ENCODE results near the gene ALPK3. TPM values are rescaled to one million over a fixed set of nuclear protein-coding genes. Genes with fewer than 3 reads are reported as not detected.

The ALPK3 gene
- total RNA-seq, 1 experiment from 2014 or later: 0.02 TPM

- DNase-seq (ENCODE audit: low read depth): no peak
Measured at GRCh38 chr15:84844964-84845363, 27.8 kb downstream of the ALPK3 start.

DNA sequence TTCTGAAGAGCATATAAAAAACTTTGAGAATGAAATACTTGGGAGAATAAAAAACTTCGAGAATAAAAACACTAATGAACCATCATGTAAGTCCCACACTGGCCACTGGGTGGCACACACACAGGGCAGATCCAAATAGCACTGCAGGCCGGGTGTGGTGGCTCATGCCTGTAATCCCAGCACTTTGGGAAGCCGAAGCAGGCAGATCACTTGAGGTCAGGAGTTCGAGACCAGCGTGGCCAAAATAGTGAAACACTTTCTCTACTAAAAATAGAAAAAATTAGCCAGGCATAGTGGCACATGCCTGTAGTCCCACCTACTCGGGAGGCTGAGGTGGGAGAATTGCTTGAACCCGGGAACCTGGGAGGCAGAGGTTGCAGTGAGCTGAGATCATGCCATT, 28.5 kb downstream of the ALPK3 start:
- DNase-seq (ENCODE audit: low read depth): peak; percentile 55

DNA sequence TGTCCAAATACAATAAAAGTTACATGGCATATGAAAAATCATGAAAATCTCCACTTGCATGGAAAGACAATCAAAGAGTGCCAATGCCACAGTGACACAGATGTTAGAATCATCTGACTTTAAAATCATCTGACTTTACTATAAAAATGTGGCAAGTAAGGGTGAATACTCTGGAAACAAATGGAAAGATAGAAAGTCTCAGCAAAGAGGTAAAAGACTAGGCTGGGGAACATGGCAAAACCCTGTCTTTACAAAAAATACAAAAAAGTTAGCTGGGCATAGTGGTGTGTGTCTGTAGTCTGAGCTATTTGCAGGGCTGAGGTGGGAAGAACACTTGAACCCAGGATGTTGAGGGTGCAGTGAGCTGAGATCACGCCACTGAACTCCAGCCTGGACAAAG, 29.1 kb downstream of the ALPK3 start:
- no peak for DNase-seq (ENCODE audit: low read depth)

- no peak for DNase-seq (ENCODE audit: low read depth)
Measured at GRCh38 chr15:84847382-84847781, 30.2 kb downstream of the ALPK3 start.

GRCh38 chr15:84852212-84852611, 35.1 kb downstream of the ALPK3 start:
- DNase-seq (ENCODE audit: low read depth): no peak

DNA sequence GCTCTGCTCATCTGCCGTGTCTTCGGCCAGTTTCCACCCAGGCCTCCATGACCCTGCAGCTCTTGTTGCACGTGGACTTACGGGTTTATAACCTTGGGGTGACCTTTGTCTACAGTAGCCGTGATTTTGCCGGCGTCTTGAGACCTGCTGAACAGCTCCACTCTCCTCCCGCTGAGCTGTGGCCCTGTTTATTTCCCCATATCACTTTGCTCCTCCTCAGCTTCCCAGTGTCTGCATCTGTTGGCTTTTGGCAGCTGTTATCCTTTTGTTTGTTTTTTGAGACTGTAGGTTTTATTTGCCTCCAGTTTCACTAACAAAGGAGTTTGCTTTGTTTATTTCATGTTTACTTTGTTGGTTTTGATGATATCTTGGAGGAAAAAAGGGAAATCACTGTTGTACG, 38.0 kb downstream of the ALPK3 start:
- no peak for DNase-seq (ENCODE audit: low read depth)

DNA sequence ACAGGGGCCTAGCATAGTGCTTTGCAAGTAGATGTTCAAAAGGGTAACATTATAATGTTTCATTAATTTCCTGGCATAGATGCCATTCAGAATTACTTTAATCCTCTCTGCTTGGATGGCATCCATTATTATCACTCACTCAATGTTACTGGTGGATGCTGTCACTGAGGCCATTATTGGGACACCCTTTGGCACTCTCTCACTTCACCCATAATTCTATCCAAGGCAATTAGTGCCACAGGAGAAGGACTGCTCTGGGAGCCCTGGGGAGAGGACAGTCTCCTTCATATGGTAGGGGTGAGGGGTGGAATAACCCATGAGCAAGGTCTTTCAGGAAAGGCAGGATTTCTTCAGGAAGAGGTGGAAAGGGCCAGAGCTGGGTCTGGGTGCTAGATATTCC, 38.6 kb downstream of the ALPK3 start:
- no peak for DNase-seq (ENCODE audit: low read depth)

DNA sequence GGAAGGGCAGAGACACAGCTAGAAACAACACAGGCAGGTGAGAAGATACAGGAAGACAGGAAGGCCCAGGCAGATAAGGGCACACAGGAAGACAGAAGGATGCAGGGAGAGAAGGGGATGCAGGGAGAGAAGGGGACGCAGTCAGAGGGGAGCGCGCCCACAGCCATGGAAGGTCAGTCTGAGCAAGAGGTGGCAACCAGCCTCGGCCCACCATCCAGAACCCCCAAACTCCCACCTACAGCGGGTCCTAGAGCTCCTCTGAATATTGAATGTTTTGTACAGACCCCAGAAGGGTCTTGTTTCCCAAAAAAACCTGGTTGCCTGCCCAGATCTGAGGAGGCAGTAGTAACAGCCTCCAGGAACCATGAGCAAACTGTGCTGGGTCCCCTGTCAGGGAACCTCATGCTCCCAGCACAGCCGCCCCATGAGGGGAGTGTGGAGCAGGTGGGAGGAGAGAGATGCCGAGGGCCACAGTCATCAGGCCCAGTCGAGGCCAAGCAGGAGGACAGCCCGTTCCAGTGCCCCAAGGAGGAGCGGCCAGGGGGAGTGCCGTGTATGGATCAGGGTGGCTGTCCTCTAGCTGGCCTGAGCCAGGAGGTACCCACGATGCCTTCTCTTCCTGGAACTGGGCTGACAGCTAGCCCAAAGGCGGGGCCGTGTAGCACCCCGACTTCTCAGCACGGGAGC, 39.7 kb downstream of the ALPK3 start:
- DNase-seq (ENCODE audit: low read depth): no peak

GRCh38 chr15:84857418-84858004, 40.4 kb downstream of the ALPK3 start:
- no peak for DNase-seq (ENCODE audit: low read depth)

DNA sequence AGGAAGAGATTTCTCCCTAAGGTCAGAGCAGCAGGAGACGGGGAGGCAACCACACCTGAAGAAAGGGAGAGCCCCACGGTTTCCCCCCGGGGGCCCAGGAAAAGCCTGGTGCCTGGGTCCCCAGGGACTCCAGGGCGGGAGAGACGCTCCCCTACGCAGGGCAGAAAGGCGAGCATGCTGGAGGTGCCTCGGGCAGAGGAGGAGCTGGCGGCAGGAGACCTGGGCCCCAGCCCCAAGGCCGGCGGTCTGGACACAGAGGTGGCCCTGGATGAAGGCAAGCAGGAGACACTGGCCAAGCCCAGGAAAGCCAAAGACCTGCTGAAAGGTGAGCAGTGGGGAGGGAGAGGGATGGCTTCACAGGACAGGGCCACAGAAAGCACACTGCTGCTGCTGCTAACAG, 41.1 kb downstream of the ALPK3 start:
- no peak for DNase-seq (ENCODE audit: low read depth)

GRCh38 chr15:84859144-84859543, 42.0 kb downstream of the ALPK3 start:
- DNase-seq (ENCODE audit: low read depth): no peak

DNA sequence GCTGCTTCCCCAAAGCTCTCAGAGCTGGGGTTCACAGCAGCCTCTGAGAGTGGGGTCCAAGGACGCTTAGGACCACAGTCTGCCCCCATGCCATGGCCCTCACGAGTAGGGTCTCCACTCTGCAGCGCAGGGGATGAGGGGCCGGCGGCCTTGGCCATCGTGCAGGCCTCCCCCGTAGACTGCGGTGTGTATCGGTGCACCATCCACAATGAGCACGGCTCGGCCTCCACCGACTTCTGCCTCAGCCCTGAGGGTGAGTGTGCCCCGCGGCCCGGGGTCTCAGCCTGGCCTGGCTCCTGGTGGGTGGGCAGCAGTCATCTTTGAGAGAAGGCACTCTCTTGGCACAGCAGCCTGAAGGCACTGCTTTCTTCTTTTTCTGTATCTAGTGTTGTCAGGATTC, 42.5 kb downstream of the ALPK3 start:
- DNase-seq (ENCODE audit: low read depth): no peak

- DNase-seq (ENCODE audit: low read depth): no peak
Measured at GRCh38 chr15:84861781-84862180, 44.6 kb downstream of the ALPK3 start.

GRCh38 chr15:84862214-84862975, 45.2 kb downstream of the ALPK3 start:
- DNase-seq (ENCODE audit: low read depth): peak; percentile 32

GRCh38 chr15:84863565-84864443, 46.6 kb downstream of the ALPK3 start:
- DNase-seq (ENCODE audit: low read depth): no peak

GRCh38 chr15:84864444-84864795, 47.3 kb downstream of the ALPK3 start:
- no peak for DNase-seq (ENCODE audit: low read depth)

DNA sequence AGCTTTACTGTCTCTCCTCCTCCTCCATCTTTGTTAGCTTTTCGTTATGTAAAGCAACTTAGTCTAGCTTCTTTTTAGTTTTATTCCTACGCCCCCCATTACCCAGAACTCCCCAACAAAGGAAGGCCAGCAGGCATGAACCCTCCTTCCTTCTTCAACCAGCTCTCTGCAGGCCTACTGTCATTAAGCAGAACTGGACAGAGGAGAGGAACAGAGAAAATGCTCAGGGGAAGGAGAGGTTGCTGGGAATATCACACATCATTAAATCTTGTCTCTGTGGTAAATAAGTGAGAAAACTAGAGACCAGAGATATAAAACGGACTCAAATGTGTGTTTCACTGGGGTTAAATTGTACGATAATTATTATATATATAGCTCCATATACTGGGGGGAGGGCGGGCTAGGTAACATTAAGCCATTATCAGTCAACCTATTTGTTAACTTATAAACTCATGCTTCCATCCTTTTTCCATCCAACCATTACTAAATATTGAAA, 48.0 kb downstream of the ALPK3 start:
- DNase-seq (ENCODE audit: low read depth): no peak

- DNase-seq (ENCODE audit: low read depth): no peak
Measured at GRCh38 chr15:84868037-84868880, 51.1 kb downstream of the ALPK3 start.

- no peak for DNase-seq (ENCODE audit: low read depth)
Measured at GRCh38 chr15:84869510-84869909, 52.4 kb downstream of the ALPK3 start.

- no peak for DNase-seq (ENCODE audit: low read depth)
Measured at GRCh38 chr15:84871428-84871985, 54.4 kb downstream of the ALPK3 start.

Data from HT1080 (cell line).